Endodermal cell (in vitro differentiated cells): ENCODE results near the gene STAT6. TPM values are rescaled to one million over a fixed set of nuclear protein-coding genes. Genes with fewer than 3 reads are reported as not detected.

ENCODE experiments used
- DNase-seq: peaks from one replicate; pipeline ENCODE4 v3.0.0-alpha.2; 2017
- H3K27ac ChIP-seq: 2 replicates; pipeline ENCODE4 v1.5.1; 2013; ENCODE audit warnings: mild to moderate bottlenecking, low read depth, low read length, moderate library complexity
- H3K27me3 ChIP-seq: 2 replicates; pipeline ENCODE4 v1.6.1; 2013; ENCODE audit warnings: mild to moderate bottlenecking, low read length, moderate library complexity; ENCODE audit not compliant: insufficient read depth, control insufficient read depth, poor library complexity, severe bottlenecking
- H3K36me3 ChIP-seq: 2 replicates; pipeline ENCODE4 v1.7.0; 2013; ENCODE audit warnings: mild to moderate bottlenecking, low read length, moderate library complexity; ENCODE audit not compliant: control insufficient read depth, insufficient read depth
- H3K4me1 ChIP-seq: one replicate; pipeline ENCODE4 v1.7.0; 2013; ENCODE audit warnings: low read length; ENCODE audit not compliant: control insufficient read depth, insufficient read depth
- H3K4me3 ChIP-seq: 2 replicates; pipeline ENCODE4 v1.5.1; 2013; ENCODE audit warnings: mild to moderate bottlenecking, low read length, moderate library complexity
- H3K9ac ChIP-seq: 2 replicates; pipeline ENCODE4 v1.6.1; 2013; ENCODE audit warnings: mild to moderate bottlenecking, low read length, moderate library complexity; ENCODE audit not compliant: poor library complexity, severe bottlenecking; ENCODE audit errors: extremely low read depth
- H3K9me3 ChIP-seq: 2 replicates; pipeline ENCODE4 v1.6.1; 2013; ENCODE audit warnings: mild to moderate bottlenecking, low read length, moderate library complexity; ENCODE audit not compliant: control insufficient read depth
- H3K27ac Mint-ChIP-seq: 2 replicates; pipeline ENCODE4 v1.8.0; 2020; ENCODE audit warnings: mixed read lengths
- H3K27me3 Mint-ChIP-seq: 2 replicates; pipeline ENCODE4 v1.8.0; 2021; ENCODE audit warnings: mild to moderate bottlenecking, mixed read lengths; ENCODE audit not compliant: insufficient read depth
- H3K36me3 Mint-ChIP-seq: 2 replicates; pipeline ENCODE4 v1.8.0; 2020; ENCODE audit warnings: low read depth, mixed read lengths
- H3K4me1 Mint-ChIP-seq: 2 replicates; pipeline ENCODE4 v1.8.0; 2020; ENCODE audit warnings: mixed read lengths
- H3K4me3 Mint-ChIP-seq: 2 replicates; pipeline ENCODE4 v1.8.0; 2020; ENCODE audit warnings: mild to moderate bottlenecking, moderate library complexity, mixed read lengths
- H3K9me3 Mint-ChIP-seq: 2 replicates; pipeline ENCODE4 v1.8.0; 2020; ENCODE audit warnings: mild to moderate bottlenecking, mixed read lengths
- CTCF ChIP-seq: fragments of 200-600 bp; sonication (generic); conservative IDR thresholded peaks from 2 replicates; pipeline ENCODE4 v1.5.0; 2021; ENCODE audit warnings: antibody characterized with exemption, mild to moderate bottlenecking
- WGBS, 2 experiments: methylation state at CpG; one replicate each; pipeline versions ENCODE4 v1.1.5 to v1.1.7; 2013; ENCODE audit warnings: missing lambda C conversion rate in 2 of 2, mixed read lengths in 1 of 2; ENCODE audit not compliant: insufficient coverage in 1 of 2, insufficient read length in 1 of 2; 5-methylcytosine and 5-hydroxymethylcytosine counted together
- total RNA-seq, 2 donors: library from RNA; stranded (reverse); fragmentation: NEBNext Ultra II Directional in 1 of 2; extraction: Animal tissue kit (Norgen Biotek cat#: 25700) in 1 of 2; gene quantifications; 2 replicates in 1 of 2; 3 replicates in 1 of 2; pipeline ENCODE4 v1.2.1, GENCODE V29; 2021

STAT6 gene
- total RNA-seq, 2 donors from 2014 or later: 60.2 to 102 TPM

GRCh38 chr12:57157588-57158173 is 46.5 kb upstream of the STAT6 start:
- no peaks in the 10 kb centered on the region for H3K9me3 ChIP-seq
- H3K36me3 ChIP-seq: peaks cover 70% of the 10 kb centered on the region
- Mint-ChIP-seq H3K4me3 (no peak overlapping the region), H3K36me3 (peaks cover 47% of the 10 kb centered on the region), H3K27me3 (no peaks in the 10 kb centered on the region), H3K9me3 (no peaks in the 10 kb centered on the region), H3K4me1 (peaks cover 5% of the 10 kb centered on the region), H3K27ac (no peak overlapping the region)
- no peak for TF ChIP-seq CTCF
- no peak overlapping the region for H3K4me3 ChIP-seq
- no peaks in the 10 kb centered on the region for H3K27me3 ChIP-seq
- no peak overlapping the region for H3K27ac ChIP-seq
- WGBS, 2 experiments: 98 to 100% methylated on average over 3 to 4 of the region's 5 CpGs
- H3K9ac ChIP-seq: no peak overlapping the region
- H3K4me1 ChIP-seq: peaks cover 5% of the 10 kb centered on the region
- no peak for DNase-seq

- H3K27ac ChIP-seq: no peak overlapping the region
- peaks cover 47% of the 10 kb centered on the region for H3K36me3 Mint-ChIP-seq
- no peaks in the 10 kb centered on the region for H3K9me3 Mint-ChIP-seq
- no peak overlapping the region for H3K4me3 Mint-ChIP-seq
- H3K4me1 ChIP-seq: peaks cover 5% of the 10 kb centered on the region
- H3K4me3 ChIP-seq: no peak overlapping the region
- H3K36me3 ChIP-seq: peaks cover 62% of the 10 kb centered on the region
- no peak overlapping the region for H3K27ac Mint-ChIP-seq
- H3K27me3 ChIP-seq: no peaks in the 10 kb centered on the region
- DNase-seq: no peak
- no peak for TF ChIP-seq CTCF
- 94 to 97% methylated on average over 16 of the region's 16 CpGs for WGBS, 2 experiments
- H3K9me3 ChIP-seq: no peaks in the 10 kb centered on the region
- no peak overlapping the region for H3K9ac ChIP-seq
- H3K4me1 Mint-ChIP-seq: peaks cover 5% of the 10 kb centered on the region
- H3K27me3 Mint-ChIP-seq: no peaks in the 10 kb centered on the region
These were observed 45.7 kb upstream of the STAT6 start for GRCh38 chr12:57156701-57157403.

- Mint-ChIP-seq H3K36me3 (peaks cover 53% of the 10 kb centered on the region), H3K4me3 (no peak overlapping the region), H3K27ac (peak overlapping the region; percentile 35), H3K4me1 (peaks cover 5% of the 10 kb centered on the region), H3K27me3 (no peaks in the 10 kb centered on the region), H3K9me3 (no peaks in the 10 kb centered on the region)
- WGBS, 2 experiments: 91 to 98% methylated on average over 4 to 5 of the region's 5 CpGs
- peaks cover 5% of the 10 kb centered on the region for H3K4me1 ChIP-seq
- no peak overlapping the region for H3K27ac ChIP-seq
- no peaks in the 10 kb centered on the region for H3K9me3 ChIP-seq
- H3K27me3 ChIP-seq: no peaks in the 10 kb centered on the region
- TF ChIP-seq CTCF: no peak
- no peak overlapping the region for H3K4me3 ChIP-seq
- DNase-seq: no peak
- no peak overlapping the region for H3K9ac ChIP-seq
- peaks cover 53% of the 10 kb centered on the region for H3K36me3 ChIP-seq
These were observed 43.8 kb upstream of the STAT6 start for GRCh38 chr12:57154804-57155434.
